ENCODE results near the gene KBTBD7.

GRCh38 chr13:41231025-41231677 lies 36.8 kb upstream of the KBTBD7 start:
- no peak for TF ChIP-seq CTCF (IDR thresholded peaks at IDR 0.05 in 8 of 11, conservative IDR thresholded peaks at IDR 0.05 in 3 of 11)
- TF ChIP-seq POLR2AphosphoS5 (IDR thresholded peaks at IDR 0.05) = no peak
- no peak for TF ChIP-seq POLR2A (IDR thresholded peaks at IDR 0.05)

All from spleen (tissue), 7 donors.